ENCODE measurements around the gene HCST. TPM values are rescaled to one million over a fixed set of nuclear protein-coding genes. Genes with fewer than 3 reads are reported as not detected.
A peak's percentile ranks its signal among the peaks of the same experiment; 100 is the strongest.

The HCST gene
- total RNA-seq: 1.3 TPM in 1 of 2 replicates, not detected in the other

GRCh38 chr19:35901854-35902661, at the start of gene HCST:
HCST (plus strand) TSS chr19:35902529; CDS start chr19:35902594, 65 bp downstream.
- Histone ChIP-seq H3K27me3 (ENCODE audit: control insufficient read depth, insufficient read depth, low read length) (no peaks in the 10 kb centered on the region), H3K36me3 (ENCODE audit: control insufficient read depth, insufficient read depth, low read length) (peaks cover 4% of the 10 kb centered on the region), H3K4me3 (ENCODE audit: low read depth, low read length) (no peak within 1 kb of the TSS)
- FAIRE-seq (no peak), DNase-seq (ENCODE audit: low read depth) (peak; percentile 29)
- no peak for TF ChIP-seq CTCF (IDR thresholded peaks at IDR 0.05; ENCODE audit: insufficient read depth, low read length, severe bottlenecking)

GRCh38 chr19:35853038-35853756, 49.1 kb upstream of the HCST start:
- DNase-seq (ENCODE audit: low read depth): no peak
- FAIRE-seq: no peak
- Histone ChIP-seq H3K4me3 (ENCODE audit: low read depth, low read length) (no peak overlapping the region), H3K27me3 (ENCODE audit: control insufficient read depth, insufficient read depth, low read length) (peaks cover 18% of the 10 kb centered on the region), H3K36me3 (ENCODE audit: control insufficient read depth, insufficient read depth, low read length) (no peaks in the 10 kb centered on the region)
- TF ChIP-seq CTCF (IDR thresholded peaks at IDR 0.05; ENCODE audit: insufficient read depth, low read length, severe bottlenecking): no peak

GRCh38 chr19:35856546-35857149, 45.7 kb upstream of the HCST start, which contains the start of gene KIRREL2:
KIRREL2 (plus strand) TSS chr19:35856911; CDS start chr19:35857120, 209 bp downstream.
- peaks cover 24% of the 10 kb centered on the region for H3K27me3 ChIP-seq (ENCODE audit: control insufficient read depth, insufficient read depth, low read length)
- H3K36me3 ChIP-seq (ENCODE audit: control insufficient read depth, insufficient read depth, low read length): no peaks in the 10 kb centered on the region
- no peak for TF ChIP-seq CTCF (IDR thresholded peaks at IDR 0.05; ENCODE audit: insufficient read depth, low read length, severe bottlenecking)
- H3K4me3 ChIP-seq (ENCODE audit: low read depth, low read length): peak within 1 kb of the TSS; percentile 31
- DNase-seq (ENCODE audit: low read depth): no peak
- no peak for FAIRE-seq

GRCh38 chr19:35858311-35858710, 44.0 kb upstream of the HCST start:
- no peak for DNase-seq (ENCODE audit: low read depth)
- FAIRE-seq: no peak
- H3K27me3 ChIP-seq (ENCODE audit: control insufficient read depth, insufficient read depth, low read length): peaks cover 21% of the 10 kb centered on the region
- no peak overlapping the region for H3K4me3 ChIP-seq (ENCODE audit: low read depth, low read length)
- TF ChIP-seq CTCF (IDR thresholded peaks at IDR 0.05; ENCODE audit: insufficient read depth, low read length, severe bottlenecking): no peak
- H3K36me3 ChIP-seq (ENCODE audit: control insufficient read depth, insufficient read depth, low read length): no peaks in the 10 kb centered on the region

- H3K4me3 ChIP-seq (ENCODE audit: low read depth, low read length): no peak overlapping the region
- DNase-seq (ENCODE audit: low read depth): no peak
- TF ChIP-seq CTCF (IDR thresholded peaks at IDR 0.05; ENCODE audit: insufficient read depth, low read length, severe bottlenecking): no peak
- peaks cover 21% of the 10 kb centered on the region for H3K27me3 ChIP-seq (ENCODE audit: control insufficient read depth, insufficient read depth, low read length)
- no peaks in the 10 kb centered on the region for H3K36me3 ChIP-seq (ENCODE audit: control insufficient read depth, insufficient read depth, low read length)
- no peak for FAIRE-seq
These were observed 42.9 kb upstream of the HCST start for GRCh38 chr19:35859414-35859813.

Measured in bronchial epithelial cell (primary cell).